ENCODE measurements around the gene CKAP5.

Gene CKAP5

GRCh38 chr11:46761807-46762206 lies 84.3 kb downstream of the CKAP5 start:
- DNase-seq: no peak

- DNase-seq: no peak
These were observed 85.5 kb downstream of the CKAP5 start for GRCh38 chr11:46760429-46761128.

DNA sequence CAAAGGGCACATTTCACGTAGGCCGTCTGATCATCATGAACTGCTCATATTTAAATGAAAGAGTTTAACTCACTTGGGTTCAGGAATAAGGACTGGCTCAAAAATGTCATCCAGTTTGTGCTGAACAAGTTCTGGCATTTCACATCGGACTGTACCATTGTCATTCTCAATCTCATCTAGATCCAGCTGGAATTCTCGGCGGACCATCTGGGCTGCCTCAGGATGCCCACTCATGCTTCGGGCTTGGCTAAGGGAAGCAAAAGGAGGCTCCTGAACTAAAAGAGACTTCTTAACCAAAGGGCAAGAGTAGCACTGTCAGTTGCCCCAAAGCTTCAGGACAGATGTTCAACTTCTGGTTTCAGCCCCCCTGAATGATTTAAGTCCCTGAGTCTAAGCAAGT lies 86.9 kb downstream of the CKAP5 start:
- DNase-seq: no peak

DNA sequence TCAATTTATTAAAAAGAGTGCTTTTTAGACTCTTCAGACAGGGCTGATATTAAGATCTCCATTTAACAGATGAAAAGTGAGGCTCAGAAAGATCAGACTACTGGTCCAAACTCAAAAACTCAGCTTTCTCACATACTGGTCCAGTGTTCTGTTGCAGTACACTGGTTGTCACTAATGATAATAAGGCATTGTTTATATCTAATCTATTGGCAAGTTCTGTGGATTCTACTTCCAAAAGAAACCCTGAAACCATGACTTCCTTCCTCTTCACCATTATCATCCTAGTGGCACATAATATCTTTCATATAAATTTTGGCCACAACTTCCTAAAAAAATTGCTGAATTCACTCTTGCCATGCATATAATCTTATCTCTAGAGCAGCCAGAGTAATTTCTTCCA lies 90.1 kb downstream of the CKAP5 start:
- no peak for DNase-seq

DNA sequence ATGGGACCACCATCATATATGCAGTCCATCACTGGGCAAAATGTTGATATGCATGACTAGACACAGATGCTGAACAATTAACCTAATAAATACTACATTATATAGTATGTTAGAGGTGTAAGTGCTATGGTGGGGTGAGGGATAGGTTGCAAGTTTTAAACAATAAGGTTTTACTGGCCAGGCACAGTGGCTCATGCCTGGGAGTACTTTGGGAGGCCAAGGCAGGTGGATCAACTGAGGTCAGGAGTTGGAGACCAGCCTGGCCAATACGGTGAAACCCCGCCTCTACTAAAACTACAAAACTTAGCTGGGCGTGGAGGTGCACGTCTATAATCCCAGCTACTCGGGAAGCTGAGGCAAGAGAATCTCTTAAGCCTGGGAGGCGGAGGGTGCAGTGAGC lies 98.9 kb downstream of the CKAP5 start:
- no peak for DNase-seq

DNA sequence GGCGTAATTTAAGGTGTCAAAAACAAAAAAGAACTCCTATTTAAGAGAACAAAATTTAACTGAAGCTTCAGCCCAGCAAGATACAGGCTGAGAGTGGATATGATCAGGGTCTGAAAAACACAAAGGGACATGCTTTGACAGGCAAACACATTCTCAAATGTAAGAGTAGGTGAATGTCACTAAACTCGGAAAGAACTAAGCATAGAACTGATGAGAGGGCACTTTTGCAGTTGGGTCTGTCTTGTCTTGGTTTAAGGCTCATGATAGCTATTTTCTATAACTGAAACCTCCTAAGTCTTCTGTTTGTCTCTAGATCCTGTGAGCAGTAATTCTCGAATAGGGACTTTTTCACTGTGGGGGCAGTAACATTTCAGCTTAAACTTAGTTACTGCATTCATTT lies 100.1 kb downstream of the CKAP5 start:
- no peak for DNase-seq

GRCh38 chr11:46745328-46745727 lies 100.8 kb downstream of the CKAP5 start:
- DNase-seq: no peak

- DNase-seq: no peak
These were observed 102.3 kb downstream of the CKAP5 start for GRCh38 chr11:46743693-46744339.

DNA sequence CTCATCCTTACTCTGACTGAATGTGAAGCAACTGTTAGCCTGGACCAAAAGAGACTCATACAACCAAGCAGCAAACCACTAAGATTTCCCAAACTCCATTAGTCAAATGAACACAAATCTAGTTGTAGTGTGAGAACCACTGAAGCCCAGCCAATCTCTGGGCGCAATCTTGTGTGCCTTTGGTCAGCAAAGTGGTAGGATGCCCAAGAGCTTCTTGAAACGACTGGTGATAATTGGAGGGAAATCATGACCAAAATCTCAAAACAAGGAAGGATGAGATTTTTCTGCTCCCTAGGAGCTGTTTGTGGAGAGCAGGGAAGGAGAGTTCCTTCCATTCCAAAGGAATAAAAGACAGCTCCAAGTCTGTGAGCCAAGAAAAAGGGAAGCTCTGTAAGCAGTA lies 103.0 kb downstream of the CKAP5 start:
- no peak for DNase-seq

DNA sequence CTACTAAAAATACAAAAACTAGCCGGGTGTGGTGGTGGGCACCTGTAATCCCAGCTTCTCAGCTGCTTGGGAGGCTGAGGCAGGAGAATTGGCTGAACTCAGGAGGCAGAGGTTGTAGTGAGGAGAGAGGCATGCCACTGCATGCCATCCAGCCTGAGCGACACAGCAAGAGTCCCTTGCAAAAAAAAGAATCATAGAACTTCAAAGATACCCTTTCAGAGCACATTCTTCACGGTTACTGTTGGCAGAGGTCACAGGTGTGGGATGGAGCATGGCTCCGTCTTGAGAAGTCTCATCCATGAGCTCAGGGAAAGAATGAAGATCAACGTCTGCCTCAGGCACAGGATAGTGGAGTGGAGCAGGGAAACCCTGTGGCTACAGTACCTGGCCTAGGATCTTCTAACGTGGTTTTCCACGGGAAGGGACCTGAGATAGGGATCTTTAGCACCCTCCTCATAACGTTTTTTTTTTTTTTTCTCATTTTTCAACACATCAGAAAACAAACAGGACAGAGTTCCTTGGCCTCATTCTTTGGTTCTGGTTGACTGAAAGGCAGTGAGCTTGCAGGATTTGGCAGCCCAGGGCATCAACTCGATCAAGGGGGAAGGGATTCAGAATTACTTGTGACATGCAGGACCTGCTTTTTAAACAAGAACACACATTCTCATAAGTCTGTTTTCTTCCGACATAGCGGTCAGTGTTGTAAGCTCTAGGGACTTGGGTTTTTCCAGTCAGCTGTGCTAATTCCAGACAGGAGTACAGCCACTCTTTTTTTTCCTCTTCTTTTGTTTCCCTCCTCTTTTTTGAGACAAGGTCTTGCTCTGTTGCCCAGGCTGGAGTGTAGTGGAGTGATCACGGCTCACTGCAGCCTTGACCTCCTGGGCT lies 104.2 kb downstream of the CKAP5 start:
- DNase-seq: no peak

- no peak for DNase-seq
These were observed 107.2 kb downstream of the CKAP5 start for GRCh38 chr11:46738887-46739286.

DNA sequence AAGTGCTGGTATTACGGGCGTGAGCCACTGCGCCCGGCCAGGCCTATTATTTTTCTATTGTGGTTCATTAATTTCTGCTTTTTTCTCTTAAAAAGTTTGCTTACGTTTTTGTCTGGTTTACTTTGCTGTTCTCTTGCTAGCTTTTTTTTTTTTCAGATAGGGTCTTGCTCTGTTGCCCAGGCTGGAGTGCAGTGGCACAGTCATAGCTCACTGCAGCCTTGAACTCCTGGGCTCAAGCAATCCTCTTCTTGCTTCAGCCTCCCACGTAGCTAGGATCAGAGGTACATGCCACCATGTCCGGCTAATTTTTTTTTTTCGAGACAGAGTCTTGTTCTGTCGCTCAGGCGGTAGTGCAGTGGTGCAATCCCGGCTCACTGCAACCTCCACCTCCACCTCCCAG lies 108.4 kb downstream of the CKAP5 start:
- DNase-seq: no peak

DNA sequence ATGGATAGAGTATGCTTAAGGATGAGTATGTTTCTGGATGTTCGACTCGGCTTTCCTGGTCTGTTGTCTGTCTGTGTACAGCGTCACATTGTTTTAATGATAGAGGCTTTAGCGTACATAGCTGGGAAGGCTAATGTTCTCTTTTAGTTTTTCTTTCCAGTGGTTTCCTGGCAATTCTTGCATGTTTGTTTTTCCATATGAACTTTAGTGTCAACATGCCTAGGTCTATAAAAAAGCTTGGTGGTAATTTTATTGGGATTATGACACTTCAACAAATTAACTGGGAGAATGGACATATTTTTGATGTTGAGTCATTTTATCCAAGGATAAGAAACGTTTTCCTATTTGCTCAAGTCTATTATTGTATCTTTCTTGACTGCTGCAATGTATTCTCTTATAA lies 109.5 kb downstream of the CKAP5 start:
- DNase-seq: no peak

- no peak for DNase-seq
These were observed 109.9 kb downstream of the CKAP5 start for GRCh38 chr11:46736146-46736545.

GRCh38 chr11:46733234-46733633 lies 112.8 kb downstream of the CKAP5 start:
- DNase-seq: no peak

- DNase-seq: no peak
These were observed 114.5 kb downstream of the CKAP5 start for GRCh38 chr11:46731545-46731944.

DNA sequence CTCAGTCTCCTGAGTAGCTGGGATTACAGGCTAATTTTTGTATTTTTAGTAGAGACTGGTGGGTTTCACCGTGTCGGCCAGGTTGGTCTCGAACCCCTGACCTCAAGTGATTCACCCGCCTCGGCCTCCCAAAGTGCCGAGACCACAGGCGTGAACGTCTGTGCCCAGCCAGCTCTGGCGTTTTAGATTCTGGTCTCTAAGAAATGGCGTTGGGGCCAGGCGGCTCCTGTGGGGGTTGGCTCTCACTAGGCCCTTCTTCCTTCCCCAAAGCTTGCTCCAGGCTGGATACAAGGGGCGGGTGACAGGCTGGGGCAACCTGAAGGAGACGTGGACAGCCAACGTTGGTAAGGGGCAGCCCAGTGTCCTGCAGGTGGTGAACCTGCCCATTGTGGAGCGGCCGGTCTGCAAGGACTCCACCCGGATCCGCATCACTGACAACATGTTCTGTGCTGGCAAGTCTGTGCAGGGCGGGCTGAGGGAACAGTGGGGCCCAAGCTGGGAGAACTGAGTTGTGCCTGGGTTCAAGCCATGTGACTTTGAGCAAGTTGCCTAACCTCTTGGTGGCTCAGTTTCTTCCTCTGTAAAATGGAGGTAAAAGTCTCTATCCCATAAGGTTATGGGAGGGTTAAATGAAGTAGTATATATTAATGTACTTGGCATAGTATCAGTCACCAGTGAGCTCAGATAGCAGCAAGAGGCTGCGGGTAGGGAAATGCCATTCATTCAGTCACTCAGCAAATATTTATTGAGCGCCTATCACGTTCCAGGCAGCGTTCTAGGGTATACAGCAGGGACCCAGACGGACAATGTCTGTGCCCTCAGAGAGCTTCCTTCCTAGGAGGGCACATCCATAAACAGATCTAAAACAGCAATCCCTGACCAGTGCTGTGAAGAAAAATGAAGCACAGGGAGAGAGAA lies 116.7 kb downstream of the CKAP5 start:
- no peak for DNase-seq

DNA sequence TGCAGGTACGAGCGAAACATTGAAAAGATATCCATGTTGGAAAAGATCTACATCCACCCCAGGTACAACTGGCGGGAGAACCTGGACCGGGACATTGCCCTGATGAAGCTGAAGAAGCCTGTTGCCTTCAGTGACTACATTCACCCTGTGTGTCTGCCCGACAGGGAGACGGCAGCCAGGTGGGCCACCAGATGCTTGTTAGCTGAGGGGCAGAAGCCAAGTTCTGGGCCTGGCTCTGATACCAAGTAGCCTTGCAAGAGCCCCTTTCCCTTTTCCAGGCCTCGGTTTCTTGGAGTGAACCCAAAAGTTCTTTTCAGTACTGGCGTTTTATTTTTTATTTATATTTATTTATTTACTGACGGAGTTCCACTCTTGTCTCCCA lies 117.4 kb downstream of the CKAP5 start:
- no peak for DNase-seq

DNA sequence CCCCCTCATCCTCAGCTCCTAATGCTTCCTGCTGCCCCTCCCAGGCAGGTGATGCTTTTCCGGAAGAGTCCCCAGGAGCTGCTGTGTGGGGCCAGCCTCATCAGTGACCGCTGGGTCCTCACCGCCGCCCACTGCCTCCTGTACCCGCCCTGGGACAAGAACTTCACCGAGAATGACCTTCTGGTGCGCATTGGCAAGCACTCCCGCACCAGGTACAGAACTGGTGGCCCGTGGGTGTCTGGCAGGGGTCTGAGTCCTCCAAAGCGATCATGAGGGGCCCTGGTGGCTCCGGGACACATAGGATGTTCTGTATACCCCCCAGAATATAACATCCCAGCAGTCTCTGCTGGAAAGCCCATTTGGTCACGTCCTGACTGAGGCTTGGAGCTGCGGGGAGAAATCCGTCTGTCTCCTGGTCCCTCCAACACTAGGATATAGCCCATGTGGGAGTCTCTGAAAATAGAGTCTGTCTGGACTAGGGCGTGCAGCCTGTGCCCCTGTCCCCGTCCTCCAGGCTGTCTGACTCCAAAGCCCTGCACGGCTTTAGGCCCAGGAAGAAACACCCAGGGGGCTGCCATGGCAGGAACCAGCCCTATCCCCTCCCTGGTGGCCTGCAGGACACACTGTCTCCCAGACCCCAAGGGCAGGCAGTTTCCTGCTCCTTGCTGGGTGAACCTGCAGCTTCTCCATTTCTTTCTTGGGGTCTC lies 118.0 kb downstream of the CKAP5 start:
- no peak for DNase-seq

GRCh38 chr11:46726206-46726862 lies 119.7 kb downstream of the CKAP5 start:
- no peak for DNase-seq

GRCh38 chr11:46725338-46726205 lies 120.5 kb downstream of the CKAP5 start:
- no peak for DNase-seq
